Activated CD8-positive, alpha-beta memory T cell treated with anti-CD3 and anti-CD28 coated beads, Interleukin-2, amount 10 ng/mL, durations not matched to agents 7 days and 5 days (primary cell): Measurements from ENCODE around the gene CDC23. TPM values are rescaled to one million over a fixed set of nuclear protein-coding genes. Genes with fewer than 3 reads are reported as not detected.

Source experiments
- ATAC-seq: fragments of 150-1000 bp; cut with Tn5 transposase; one replicate; pipeline ENCODE4 v1.10.0; 2021; ENCODE audit warnings: moderate library complexity
- CTCF ChIA-PET: fragments of 350-600 bp; sonication (Branson Sonifier 250); formaldehyde crosslinking; loops from one replicate; lab custom pipeline; 2021; ENCODE audit warnings: antibody characterized with exemption; lab: Charles Lee
- DNase-seq: peaks from one replicate; pipeline ENCODE4 v3.0.0-alpha.2; 2020
- H3K27ac Mint-ChIP-seq: one replicate; pipeline ENCODE4 v1.8.0; 2021; ENCODE audit warnings: mild to moderate bottlenecking, mixed read lengths
- H3K27me3 Mint-ChIP-seq: one replicate; pipeline ENCODE4 v1.8.0; 2021; ENCODE audit warnings: mixed read lengths
- H3K36me3 Mint-ChIP-seq: one replicate; pipeline ENCODE4 v1.8.0; 2021; ENCODE audit warnings: mild to moderate bottlenecking, mixed read lengths
- H3K4me1 Mint-ChIP-seq: one replicate; pipeline ENCODE4 v1.8.0; 2021; ENCODE audit warnings: mixed read lengths
- H3K4me3 Mint-ChIP-seq: one replicate; pipeline ENCODE4 v1.8.0; 2021; ENCODE audit warnings: mild to moderate bottlenecking, moderate library complexity, mixed read lengths
- H3K9me3 Mint-ChIP-seq: one replicate; pipeline ENCODE4 v1.8.0; 2022; ENCODE audit warnings: low read depth, mixed read lengths
- total RNA-seq, 2 experiments: library from RNA; stranded (reverse); gene quantifications; one replicate each; pipeline ENCODE4 v1.2.3, GENCODE V29; 2021

Gene CDC23
- total RNA-seq, 2 experiments from 2014 or later = 37.0 to 42.7 TPM

GRCh38 chr5:138188626-138189025, 24.5 kb downstream of the CDC23 start:
- DNase-seq = no peak
- H3K36me3 Mint-ChIP-seq = peaks cover 60% of the 10 kb centered on the region
- no peak overlapping the region for H3K27ac Mint-ChIP-seq
- no peaks in the 10 kb centered on the region for H3K27me3 Mint-ChIP-seq
- CTCF ChIA-PET = interaction anchor here (0.8 to 2.1 kb wide), 4 partner anchors 18 to 261 kb away, joined by 3 to 9 read pairs (median 3); partner anchors contain the start of gene KDM3B
- ATAC-seq = no peak
- no peaks in the 10 kb centered on the region for H3K9me3 Mint-ChIP-seq
- H3K4me3 Mint-ChIP-seq = no peak overlapping the region
- no peaks in the 10 kb centered on the region for H3K4me1 Mint-ChIP-seq

GRCh38 chr5:138186002-138186447, 27.1 kb downstream of the CDC23 start:
- ATAC-seq = no peak
- no peaks in the 10 kb centered on the region for H3K27me3 Mint-ChIP-seq
- peaks cover 4% of the 10 kb centered on the region for H3K4me1 Mint-ChIP-seq
- peaks cover 74% of the 10 kb centered on the region for H3K36me3 Mint-ChIP-seq
- no peak for DNase-seq
- CTCF ChIA-PET = interaction anchor here (1.5 to 2.1 kb wide), 2 partner anchors 8 to 318 kb away, joined by 3 to 7 read pairs; partner anchors contain the start of genes BRD8 and KIF20A
- no peak overlapping the region for H3K4me3 Mint-ChIP-seq
- peak overlapping the region; percentile 42 for H3K27ac Mint-ChIP-seq
- H3K9me3 Mint-ChIP-seq = no peaks in the 10 kb centered on the region

DNA sequence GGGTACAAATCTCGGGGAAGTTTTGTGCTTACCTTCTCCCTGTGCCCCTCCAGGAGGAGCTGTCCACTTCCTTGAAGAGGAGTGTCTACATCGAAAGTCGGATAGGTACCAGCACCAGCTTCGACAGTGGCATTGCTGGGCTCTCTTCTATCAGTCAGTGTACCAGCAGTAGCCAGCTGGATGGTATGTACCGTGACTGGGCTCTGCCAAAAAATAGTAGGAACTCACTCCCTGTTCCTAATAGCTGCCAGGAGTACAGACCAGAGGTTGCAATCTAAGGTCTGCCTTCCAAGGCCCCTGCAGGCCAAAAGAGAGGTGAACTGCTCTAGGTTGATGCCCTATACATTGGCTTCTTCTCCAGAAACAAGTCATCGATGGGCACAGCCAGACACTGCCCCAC, 30.3 kb downstream of the CDC23 start:
- CTCF ChIA-PET = interaction anchor here (1.4 kb wide), 1 partner anchor 16 kb away, joined by 3 read pairs; no protein-coding TSS in a partner anchor
- DNase-seq (no peak), ATAC-seq (no peak)
- Mint-ChIP-seq H3K27ac (no peak overlapping the region), H3K27me3 (no peaks in the 10 kb centered on the region), H3K4me1 (peaks cover 18% of the 10 kb centered on the region), H3K9me3 (no peaks in the 10 kb centered on the region), H3K36me3 (peaks cover 63% of the 10 kb centered on the region), H3K4me3 (no peak overlapping the region)

GRCh38 chr5:138180841-138181240, 32.3 kb downstream of the CDC23 start:
- Mint-ChIP-seq H3K9me3 (no peaks in the 10 kb centered on the region), H3K27me3 (no peaks in the 10 kb centered on the region), H3K4me3 (no peak overlapping the region), H3K4me1 (peaks cover 30% of the 10 kb centered on the region), H3K27ac (no peak overlapping the region), H3K36me3 (peaks cover 56% of the 10 kb centered on the region)
- CTCF ChIA-PET = interaction anchor here (0.5 to 6.2 kb wide), 10 partner anchors 10 to 367 kb away, joined by 3 to 51 read pairs (median 6); partner anchors contain the start of genes CDC23, FAM53C and KDM3B
- ATAC-seq (no peak), DNase-seq (no peak)

DNA sequence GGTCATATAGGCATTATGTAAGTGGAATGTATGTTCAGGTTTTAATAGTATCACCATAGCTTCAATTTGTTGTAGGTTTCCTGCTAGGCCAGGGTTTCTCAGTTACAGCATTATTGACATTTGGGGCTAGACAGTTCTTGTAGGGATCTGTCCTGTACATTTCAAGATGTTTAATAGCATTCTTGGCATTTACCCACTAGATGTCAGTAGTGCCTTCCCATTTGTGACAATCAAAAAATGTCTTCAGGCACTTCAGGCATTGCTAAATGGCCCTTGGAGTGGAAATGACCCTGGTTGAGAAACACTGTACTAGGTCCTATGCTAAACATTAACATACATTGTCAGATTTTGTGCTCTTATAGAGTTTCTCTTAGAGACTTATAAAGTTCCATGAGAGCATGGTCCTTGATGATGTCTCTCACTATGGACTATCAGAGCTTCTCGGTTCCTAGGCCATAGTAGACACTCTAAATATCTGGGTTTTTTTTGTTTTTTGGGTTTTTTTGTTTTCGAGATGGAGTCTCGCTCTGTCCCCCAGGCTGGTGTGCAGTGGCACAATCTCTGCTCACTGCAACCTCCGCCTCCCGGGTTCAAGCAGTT, 32.8 kb downstream of the CDC23 start:
- CTCF ChIA-PET = interaction anchor here (0.5 to 6.2 kb wide), 15 partner anchors 10 to 367 kb away, joined by 3 to 51 read pairs (median 5); partner anchors contain the start of genes CDC23, FAM53C and KDM3B
- ATAC-seq (peak; percentile 11), DNase-seq (no peak)
- Mint-ChIP-seq H3K27ac (no peak overlapping the region), H3K4me3 (no peak overlapping the region), H3K9me3 (no peaks in the 10 kb centered on the region), H3K36me3 (peaks cover 52% of the 10 kb centered on the region), H3K27me3 (no peaks in the 10 kb centered on the region), H3K4me1 (peaks cover 32% of the 10 kb centered on the region)

- no peak overlapping the region for H3K4me3 Mint-ChIP-seq
- H3K27me3 Mint-ChIP-seq = no peaks in the 10 kb centered on the region
- DNase-seq (peak; percentile 53), ATAC-seq (no peak)
- peaks cover 48% of the 10 kb centered on the region for H3K36me3 Mint-ChIP-seq
- H3K4me1 Mint-ChIP-seq = peaks cover 37% of the 10 kb centered on the region
- CTCF ChIA-PET = interaction anchor here (0.7 to 6.2 kb wide), 19 partner anchors 7 to 324 kb away, joined by 3 to 51 read pairs (median 5); partner anchors contain the start of genes CDC23, CDC25C, FAM53C and KDM3B
- H3K27ac Mint-ChIP-seq = no peak overlapping the region
- H3K9me3 Mint-ChIP-seq = no peaks in the 10 kb centered on the region
These were observed 33.8 kb downstream of the CDC23 start for GRCh38 chr5:138179277-138179857.

- peak; percentile 91 for ATAC-seq
- H3K4me3 Mint-ChIP-seq = no peak within 1 kb of the TSS
- DNase-seq = peak; percentile 98
- H3K36me3 Mint-ChIP-seq = peaks cover 43% of the 10 kb centered on the region
- CTCF ChIA-PET = interaction anchor here (0.7 to 6.2 kb wide), 15 partner anchors 8 to 325 kb away, joined by 3 to 51 read pairs (median 6); partner anchors contain the start of genes CDC25C, FAM53C, KDM3B and REEP2
- no peak within 1 kb of the TSS for H3K27ac Mint-ChIP-seq
- peaks cover 37% of the 10 kb centered on the region for H3K4me1 Mint-ChIP-seq
- H3K27me3 Mint-ChIP-seq = no peaks in the 10 kb centered on the region
- H3K9me3 Mint-ChIP-seq = no peaks in the 10 kb centered on the region
These were observed 34.4 kb downstream of the CDC23 start, which contains the start of the genes BRD8 and KIF20A for GRCh38 chr5:138178516-138179276. BRD8 (minus strand) TSS chr5:138178630; CDS start chr5:138178614, 16 bp downstream. KIF20A (plus strand) TSS chr5:138179112; CDS start chr5:138179681, 569 bp downstream.

DNA sequence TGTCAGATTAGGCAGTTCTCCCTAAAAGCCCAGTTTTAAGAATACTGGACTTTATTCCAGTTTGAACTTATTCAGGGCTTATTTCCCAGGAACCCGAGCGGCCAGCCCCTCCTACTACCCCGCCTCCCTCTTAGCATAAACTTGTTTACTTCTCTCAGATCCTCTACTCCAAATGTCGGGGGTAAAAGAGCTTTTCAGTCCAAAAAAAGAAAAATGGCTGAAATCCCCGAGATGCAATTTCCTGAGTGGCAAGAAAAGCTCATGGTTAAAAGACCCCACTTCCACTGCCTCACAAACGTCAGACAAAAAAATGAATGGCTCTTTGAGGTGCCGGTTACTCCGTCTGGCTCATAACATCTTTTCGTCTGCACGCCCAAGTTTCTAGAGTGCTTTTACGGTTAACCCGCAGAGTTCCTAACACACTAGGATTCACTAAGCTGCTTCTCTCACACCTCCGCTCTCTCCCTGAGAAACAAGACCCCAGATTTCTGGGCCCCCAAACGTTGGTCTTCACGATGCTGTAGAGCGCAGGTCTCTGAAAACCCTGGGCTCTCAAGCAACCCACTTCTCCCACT, 35.1 kb downstream of the CDC23 start:
- H3K4me1 Mint-ChIP-seq = peaks cover 37% of the 10 kb centered on the region
- H3K9me3 Mint-ChIP-seq = no peaks in the 10 kb centered on the region
- ATAC-seq (peak; percentile 5), DNase-seq (peak; percentile 50)
- no peak overlapping the region for H3K27ac Mint-ChIP-seq
- H3K4me3 Mint-ChIP-seq = no peak overlapping the region
- H3K36me3 Mint-ChIP-seq = peaks cover 40% of the 10 kb centered on the region
- no peaks in the 10 kb centered on the region for H3K27me3 Mint-ChIP-seq
- CTCF ChIA-PET = interaction anchor here (1.0 to 6.2 kb wide), 12 partner anchors 9 to 325 kb away, joined by 3 to 51 read pairs (median 6); partner anchors contain the start of genes EGR1 and KDM3B

- ATAC-seq (no peak), DNase-seq (no peak)
- Mint-ChIP-seq H3K9me3 (no peaks in the 10 kb centered on the region), H3K27ac (no peak overlapping the region), H3K4me1 (peaks cover 7% of the 10 kb centered on the region), H3K27me3 (no peaks in the 10 kb centered on the region), H3K4me3 (no peak overlapping the region), H3K36me3 (peaks cover 64% of the 10 kb centered on the region)
- CTCF ChIA-PET = interaction anchor here (0.8 kb wide), 1 partner anchor 18 kb away, joined by 3 read pairs; no protein-coding TSS in a partner anchor
These were observed 42.8 kb downstream of the CDC23 start for GRCh38 chr5:138170299-138170698.

GRCh38 chr5:138169124-138169523, 44.0 kb downstream of the CDC23 start:
- peaks cover 3% of the 10 kb centered on the region for H3K4me1 Mint-ChIP-seq
- DNase-seq = no peak
- CTCF ChIA-PET = no interaction called here
- no peak overlapping the region for H3K27ac Mint-ChIP-seq
- H3K27me3 Mint-ChIP-seq = no peaks in the 10 kb centered on the region
- ATAC-seq = no peak
- H3K36me3 Mint-ChIP-seq = peaks cover 69% of the 10 kb centered on the region
- no peaks in the 10 kb centered on the region for H3K9me3 Mint-ChIP-seq
- no peak overlapping the region for H3K4me3 Mint-ChIP-seq

- Mint-ChIP-seq H3K27ac (no peak overlapping the region), H3K9me3 (no peaks in the 10 kb centered on the region), H3K36me3 (peaks cover 71% of the 10 kb centered on the region), H3K4me3 (no peak overlapping the region), H3K4me1 (peaks cover 3% of the 10 kb centered on the region), H3K27me3 (no peaks in the 10 kb centered on the region)
- DNase-seq = no peak
- CTCF ChIA-PET = no interaction called here
- ATAC-seq = no peak
These were observed 49.4 kb downstream of the CDC23 start for GRCh38 chr5:138163721-138164120.

- DNase-seq (no peak), ATAC-seq (no peak)
- H3K27ac Mint-ChIP-seq = no peak overlapping the region
- H3K4me3 Mint-ChIP-seq = no peak overlapping the region
- CTCF ChIA-PET = no interaction called here
- peaks cover 62% of the 10 kb centered on the region for H3K36me3 Mint-ChIP-seq
- H3K4me1 Mint-ChIP-seq = no peaks in the 10 kb centered on the region
- no peaks in the 10 kb centered on the region for H3K27me3 Mint-ChIP-seq
- no peaks in the 10 kb centered on the region for H3K9me3 Mint-ChIP-seq
These were observed 52.4 kb downstream of the CDC23 start for GRCh38 chr5:138160706-138161105.
